HG02798 (cell line): ENCODE data around the gene CDC14B.

Experiments used
- ATAC-seq: cut with Tn5 transposase; IDR thresholded peaks from one replicate; pipeline ENCODE4 v1.9.1; 2021; ENCODE audit warnings: mild to moderate bottlenecking; ENCODE audit not compliant: unreplicated experiment, poor library complexity

Gene CDC14B

GRCh38 chr9:96619491-96620180 lies at the start of gene CDC14B:
Gene CDC14B, minus strand, starts transcription at chr9:96619843. Its CDS starts 465 bp downstream, at chr9:96619378.
- ATAC-seq = no peak

GRCh38 chr9:96668868-96669534 lies 49.4 kb upstream of the CDC14B start:
- no peak for ATAC-seq

- no peak for ATAC-seq
Measured at GRCh38 chr9:96667363-96667728, 47.7 kb upstream of the CDC14B start.

GRCh38 chr9:96666653-96667362 lies 47.2 kb upstream of the CDC14B start:
- peak; percentile 73 for ATAC-seq

- no peak for ATAC-seq
Measured at GRCh38 chr9:96665789-96666188, 46.1 kb upstream of the CDC14B start.

GRCh38 chr9:96663506-96664120 lies 44.0 kb upstream of the CDC14B start:
- no peak for ATAC-seq

GRCh38 chr9:96661711-96662110 lies 42.1 kb upstream of the CDC14B start:
- no peak for ATAC-seq

- no peak for ATAC-seq
Measured at GRCh38 chr9:96660692-96661248, 41.1 kb upstream of the CDC14B start.

GRCh38 chr9:96655198-96655851 lies 35.7 kb upstream of the CDC14B start, which contains the start of gene PRXL2C:
Gene PRXL2C, minus strand, starts transcription at chr9:96655317. Its CDS starts 36 bp downstream, at chr9:96655281.
- peak; percentile 70 for ATAC-seq

GRCh38 chr9:96654450-96655197 lies 35.0 kb upstream of the CDC14B start:
- ATAC-seq = peak; percentile 51

GRCh38 chr9:96651626-96652025 lies 32.0 kb upstream of the CDC14B start:
- no peak for ATAC-seq

- ATAC-seq = no peak
Measured at GRCh38 chr9:96649620-96650324, 30.1 kb upstream of the CDC14B start.

GRCh38 chr9:96646081-96646991 lies 26.7 kb upstream of the CDC14B start:
- ATAC-seq = no peak

- ATAC-seq = no peak
Measured at GRCh38 chr9:96644137-96644536, 24.5 kb upstream of the CDC14B start.

- ATAC-seq = no peak
Measured at GRCh38 chr9:96641514-96641913, 21.9 kb upstream of the CDC14B start.

- ATAC-seq = no peak
Measured at GRCh38 chr9:96638606-96639364, 19.1 kb upstream of the CDC14B start.

GRCh38 chr9:96636368-96636767 lies 16.7 kb upstream of the CDC14B start:
- ATAC-seq = no peak
